ENCODE measurements around the gene METTL8. TPM values are rescaled to one million over a fixed set of nuclear protein-coding genes. Genes with fewer than 3 reads are reported as not detected.
A peak's percentile ranks its signal among the peaks of the same experiment; 100 is the strongest.

The METTL8 gene
- total and polyA plus RNA-seq, 2 experiments from 2014 or later = 60.9 to 64.3 TPM

- ATAC-seq (no peak), DNase-seq (ENCODE audit: low spot score) (no peak)
- Histone ChIP-seq H3K36me3 (ENCODE audit: insufficient read depth) (no peaks in the 10 kb centered on the region), H3K9me2 (ENCODE audit: insufficient read depth) (no peaks in the 10 kb centered on the region), H3K27ac (ENCODE audit: low read depth) (peak overlapping the region; percentile 60; the same call in 1 of the 2 replicates), H3K79me2 (replicated peaks; ENCODE audit: insufficient read depth) (no peaks in the 10 kb centered on the region), H3K4me3 (no peak overlapping the region), H3K4me2 (peak overlapping the region; percentile 5; the same call in 1 of the 2 replicates), H4K20me1 (replicated peaks; ENCODE audit: insufficient read depth) (no peaks in the 10 kb centered on the region), H3K27me3 (ENCODE audit: insufficient read depth) (no peaks in the 10 kb centered on the region), H2AFZ (no peak overlapping the region), H3K4me1 (ENCODE audit: insufficient read depth) (peaks cover 40% of the 10 kb centered on the region), H3F3A (replicated peaks; ENCODE audit: low read depth) (no peaks in the 10 kb centered on the region)
- peaks cover under 1% of the 10 kb centered on the region for H3K27me3 Mint-ChIP-seq (ENCODE audit: insufficient read depth, low read depth, poor library complexity)
- TF ChIP-seq ETS1 (IDR thresholded peaks at IDR 0.05) (no peak), JUNB (IDR thresholded peaks at IDR 0.05; ENCODE audit: unreplicated experiment) (no peak), STAT1 (IDR thresholded peaks at IDR 0.05; ENCODE audit: unreplicated experiment) (no peak), CREB1 (CRISPR knock-in tag; IDR thresholded peaks at IDR 0.05; ENCODE audit: low read depth) (no peak), ZNF114 (CRISPR knock-in tag; IDR thresholded peaks at IDR 0.05) (no peak), REST (IDR thresholded peaks at IDR 0.05; ENCODE audit: unreplicated experiment) (no peak), ZNF331 (CRISPR knock-in tag; IDR thresholded peaks at IDR 0.05; ENCODE audit: low read depth) (no peak), EZH2 (IDR thresholded peaks at IDR 0.05; ENCODE audit: low read depth, unreplicated experiment) (no peak), POLR2AphosphoS5 (IDR thresholded peaks at IDR 0.05; ENCODE audit: low read depth) (no peak), ZNF462 (CRISPR knock-in tag; IDR thresholded peaks at IDR 0.05) (no peak), NANOG (IDR thresholded peaks at IDR 0.05; ENCODE audit: borderline replicate concordance) (no peak), CTCF (conservative IDR thresholded peaks at IDR 0.05; ENCODE audit: low read depth in 2 of 2) (no peak), EZH2phosphoT487 (IDR thresholded peaks at IDR 0.05; ENCODE audit: unreplicated experiment) (no peak)
- no peak overlapping the region for H3K27ac Mint-ChIP-seq
- no peak overlapping the region for H3K4me3 Mint-ChIP-seq
- peaks cover 29% of the 10 kb centered on the region for H3K36me3 Mint-ChIP-seq (ENCODE audit: low read depth)
- peaks cover 44% of the 10 kb centered on the region for H3K4me1 Mint-ChIP-seq
- no peaks in the 10 kb centered on the region; the same call in 2 of the 3 replicates for H3K9me3 Mint-ChIP-seq
Measured at GRCh38 chr2:171325886-171326585, 107.8 kb downstream of the METTL8 start.
